ENCODE results near the gene HNRNPL. TPM values are rescaled to one million over a fixed set of nuclear protein-coding genes. Genes with fewer than 3 reads are reported as not detected.
A peak's percentile ranks its signal among the peaks of the same experiment; 100 is the strongest.

The HNRNPL gene
- total and polyA plus RNA-seq, 9 of the 15 experiments (the other 6 are each of a cell fraction or from before 2014, with no cell fraction given): 39.5 to 610 (median 299) TPM

GRCh38 chr19:38849147-38849859 is 483 bp downstream of the HNRNPL start (continued):
- TF ChIP-seq THAP7 (CRISPR knock-in tag; IDR thresholded peaks at IDR 0.05) (no peak), ZNF561 (CRISPR knock-in tag; conservative IDR thresholded peaks at IDR 0.05) (no peak), ZBTB26 (CRISPR knock-in tag; IDR thresholded peaks at IDR 0.05) (no peak), PURB (CRISPR knock-in tag; IDR thresholded peaks at IDR 0.05; ENCODE audit: low read depth) (no peak), RNF2 (IDR thresholded peaks at IDR 0.05) (peak; percentile 81; the same call in 1 of the 2 replicates), EWSR1 (IDR thresholded peaks at IDR 0.05; ENCODE audit: borderline replicate concordance, low read depth, partially characterized antibody) (no peak), ETV6 (IDR thresholded peaks at IDR 0.05; ENCODE audit: borderline replicate concordance in 1 of 2, low read depth in 2 of 2, low read length in 1 of 2) (no peak), ETV6 (CRISPR knock-in tag; IDR thresholded peaks at IDR 0.05; ENCODE audit: borderline replicate concordance) (no peak), PHF20 (IDR thresholded peaks at IDR 0.05; ENCODE audit: partially characterized antibody) (no peak), ZNF184 (CRISPR knock-in tag; IDR thresholded peaks at IDR 0.05) (no peak), HDAC1 (IDR thresholded peaks at IDR 0.05) (peak in 1 of 2 experiments; percentile 77; a peak in 1 of 4 replicates), SOX6 (IDR thresholded peaks at IDR 0.05) (no peak), JUND (IDR thresholded peaks at IDR 0.05; ENCODE audit: borderline replicate concordance, low read depth, low read length) (peak; percentile 28; the same call in 1 of the 2 replicates), JUND (tag; IDR thresholded peaks at IDR 0.05; ENCODE audit: borderline replicate concordance, low read depth, low read length) (no peak; the same call in 2 of the 3 replicates), TAF7 (tag; IDR thresholded peaks at IDR 0.05) (no peak), ZBTB34 (CRISPR knock-in tag; IDR thresholded peaks at IDR 0.05) (no peak), HNRNPL (IDR thresholded peaks at IDR 0.05; ENCODE audit: low read depth, low read length) (no peak; the same call in 1 of the 2 replicates), NRF1 (conservative IDR thresholded peaks at IDR 0.05 in 1 of 2, IDR thresholded peaks at IDR 0.05 in 1 of 2) (peak; percentile 99 to 100), USF1 (CRISPR knock-in tag; IDR thresholded peaks at IDR 0.05) (peak; percentile 51), ZBTB9 (CRISPR knock-in tag; IDR thresholded peaks at IDR 0.05) (peak; percentile 14; the same call in 1 of the 2 replicates), PRPF4 (IDR thresholded peaks at IDR 0.05; ENCODE audit: insufficient read depth, low read depth, low read length, poor library complexity, severe bottlenecking) (peak; percentile 66), NEUROD1 (IDR thresholded peaks at IDR 0.05; ENCODE audit: borderline replicate concordance, low read depth, low read length, partially characterized antibody) (peak; percentile 57), NR3C1 (CRISPR knock-in tag; IDR thresholded peaks at IDR 0.05) (peak; percentile 86), SUPT5H (IDR thresholded peaks at IDR 0.05) (no peak; the same call in none of the 2 replicates)
